ENCODE data around the gene MFAP4.

Gene MFAP4

GRCh38 chr17:19403021-19403420 lies 16.0 kb upstream of the MFAP4 start:
- DNase-seq (ENCODE audit: low read depth in 2 of 2): no peak
- no peak overlapping the region for H3K4me3 ChIP-seq (replicated peaks in 1 of 2; ENCODE audit: low read depth in 2 of 2, low read length in 2 of 2)
- TF ChIP-seq CTCF (IDR thresholded peaks at IDR 0.05; ENCODE audit: low read depth, low read length): no peak

GRCh38 chr17:19402171-19402570 lies 15.2 kb upstream of the MFAP4 start:
- no peak overlapping the region for H3K4me3 ChIP-seq (replicated peaks in 1 of 2; ENCODE audit: low read depth in 2 of 2, low read length in 2 of 2)
- no peak for TF ChIP-seq CTCF (IDR thresholded peaks at IDR 0.05; ENCODE audit: low read depth, low read length)
- no peak for DNase-seq (ENCODE audit: low read depth in 2 of 2)

- no peak for DNase-seq (ENCODE audit: low read depth in 2 of 2)
- no peak overlapping the region for H3K4me3 ChIP-seq (replicated peaks in 1 of 2; ENCODE audit: low read depth in 2 of 2, low read length in 2 of 2)
- TF ChIP-seq CTCF (IDR thresholded peaks at IDR 0.05; ENCODE audit: low read depth, low read length): no peak
These were observed 14.5 kb upstream of the MFAP4 start for GRCh38 chr17:19401321-19402010.

- DNase-seq (ENCODE audit: low read depth in 2 of 2): no peak
- TF ChIP-seq CTCF (IDR thresholded peaks at IDR 0.05; ENCODE audit: low read depth, low read length): no peak
- H3K4me3 ChIP-seq (replicated peaks in 1 of 2; ENCODE audit: low read depth in 2 of 2, low read length in 2 of 2): no peak overlapping the region
These were observed 12.9 kb upstream of the MFAP4 start for GRCh38 chr17:19399750-19400450.

- H3K4me3 ChIP-seq (replicated peaks in 1 of 2; ENCODE audit: low read depth in 2 of 2, low read length in 2 of 2): no peak overlapping the region
- peak; percentile 74 to 91 for DNase-seq (ENCODE audit: low read depth in 2 of 2)
- no peak for TF ChIP-seq CTCF (IDR thresholded peaks at IDR 0.05; ENCODE audit: low read depth, low read length)
These were observed 11.6 kb upstream of the MFAP4 start for GRCh38 chr17:19398301-19399181.

- no peak for DNase-seq (ENCODE audit: low read depth in 2 of 2)
- TF ChIP-seq CTCF (IDR thresholded peaks at IDR 0.05; ENCODE audit: low read depth, low read length): no peak
- H3K4me3 ChIP-seq (replicated peaks in 1 of 2; ENCODE audit: low read depth in 2 of 2, low read length in 2 of 2): no peak overlapping the region
These were observed 10.6 kb upstream of the MFAP4 start for GRCh38 chr17:19397556-19398041.

Data from cardiac fibroblast (primary cell).